HK-2 (cell line): Measurements from ENCODE around the gene RBKS.

Source experiments
- DNase-seq: peaks from one replicate; pipeline ENCODE4 v3.0.0-alpha.2; 2018; ENCODE audit not compliant: unreplicated experiment

Gene RBKS

DNA sequence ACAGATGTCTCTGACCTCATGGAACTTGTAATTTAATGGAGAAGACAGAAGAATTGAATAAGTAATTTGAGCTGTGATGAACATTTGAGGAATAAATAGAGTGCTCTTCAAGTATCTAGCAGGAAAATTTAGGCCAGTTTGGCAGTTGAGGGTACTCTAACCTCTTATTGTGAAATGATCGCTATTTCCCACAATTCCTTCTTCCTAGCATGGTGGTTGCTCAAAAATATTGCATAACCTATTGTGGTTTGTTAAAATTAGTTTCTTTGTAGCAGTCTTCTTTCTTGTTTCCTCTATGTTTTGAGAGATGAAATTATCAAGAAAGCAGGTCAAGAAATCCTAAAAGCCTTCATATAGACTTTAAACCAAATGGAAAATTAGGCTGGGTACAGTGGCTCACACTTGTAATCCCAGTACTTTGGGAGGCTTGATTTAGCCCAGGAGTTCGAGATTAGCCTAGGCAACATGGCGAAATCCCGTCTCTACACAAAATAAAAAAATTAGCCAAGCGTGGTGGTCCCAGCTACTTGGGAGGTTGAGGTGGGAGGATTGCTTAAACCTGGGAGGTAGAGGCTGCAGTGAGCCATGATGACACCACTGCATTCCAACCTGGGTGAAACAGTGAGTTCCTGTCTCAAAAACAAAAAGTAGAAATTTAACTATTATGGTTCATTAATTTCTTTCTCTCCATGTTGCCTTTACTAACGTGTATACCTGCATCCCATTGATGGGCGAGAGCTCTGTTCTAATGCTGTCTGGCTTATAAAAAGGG, 58.7 kb downstream of the RBKS start:
- DNase-seq = peak; percentile 62

DNA sequence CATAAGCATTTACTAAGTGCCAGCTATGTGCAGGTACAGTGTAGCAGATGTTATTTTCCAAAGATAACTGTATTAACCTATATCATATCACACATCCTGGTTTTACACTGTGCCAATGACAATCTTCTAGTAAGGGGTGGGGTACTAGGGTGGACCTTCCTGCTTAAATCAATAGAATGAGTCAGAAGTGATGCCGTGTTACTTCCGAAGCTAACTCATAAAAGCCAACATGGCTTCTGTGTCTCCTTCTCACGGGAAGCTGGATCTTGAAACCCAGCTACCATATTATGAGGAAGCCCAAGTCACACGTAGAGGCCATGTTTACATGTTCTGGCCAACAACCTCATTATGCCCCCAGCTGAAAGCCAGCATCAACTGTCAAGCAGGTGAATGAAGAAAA, 59.5 kb downstream of the RBKS start:
- DNase-seq = no peak

DNA sequence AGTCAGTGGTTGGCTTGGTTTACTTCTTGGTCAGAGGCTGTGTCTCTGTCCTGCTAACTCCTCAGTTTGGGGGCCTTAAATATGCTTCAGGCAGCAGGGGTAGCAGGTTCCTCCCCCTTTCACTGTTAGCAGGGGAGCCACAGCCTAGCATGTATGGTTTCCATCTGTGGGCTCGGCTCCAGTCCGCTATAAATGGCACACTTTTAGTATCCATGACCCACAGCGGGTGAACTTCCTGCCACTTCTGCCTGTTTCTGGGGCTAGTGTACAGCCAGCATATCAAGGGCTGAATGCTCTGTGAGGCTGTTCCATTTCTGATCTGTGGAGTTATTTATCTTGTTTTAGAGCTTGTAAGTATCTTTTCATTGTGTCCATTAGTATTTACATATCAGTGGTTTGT, 60.4 kb downstream of the RBKS start:
- no peak for DNase-seq

DNA sequence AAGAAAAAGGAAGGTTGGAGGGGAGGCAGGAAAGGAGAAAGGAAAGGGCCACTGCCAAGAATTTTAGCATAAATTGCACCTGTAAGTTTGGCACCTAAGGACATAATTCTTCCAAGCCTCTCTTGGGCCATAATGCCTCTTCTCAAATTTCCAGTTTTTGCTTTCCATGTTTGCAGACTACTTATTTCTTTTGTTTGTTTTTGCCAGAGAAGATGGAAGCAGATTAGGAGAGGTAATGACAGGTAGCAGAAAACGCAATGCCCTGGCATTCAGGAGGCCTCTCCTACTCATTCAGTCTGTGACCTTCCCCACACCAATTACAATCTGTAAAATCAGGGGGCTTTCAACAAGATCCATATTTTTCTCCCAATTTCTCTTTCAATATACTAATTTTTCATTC, 61.9 kb downstream of the RBKS start:
- DNase-seq = no peak

DNA sequence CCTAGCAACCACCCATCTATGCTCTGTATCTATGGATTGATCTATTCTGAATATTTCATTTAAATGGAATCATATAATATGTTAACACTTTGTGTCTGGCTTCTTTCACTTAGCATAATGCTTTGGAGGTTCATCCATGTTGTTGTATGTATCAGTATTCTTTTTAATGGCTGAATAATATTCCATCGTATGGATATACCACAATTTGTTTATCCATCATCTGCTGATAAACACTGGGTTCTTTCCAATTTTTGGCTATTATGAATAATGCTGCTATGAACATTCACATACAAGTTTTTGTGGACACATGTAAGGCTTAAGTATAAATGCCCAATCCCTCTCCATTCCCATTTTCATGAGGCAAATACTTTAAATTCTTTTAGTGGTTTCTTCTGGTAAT, 65.8 kb downstream of the RBKS start:
- DNase-seq = no peak

DNA sequence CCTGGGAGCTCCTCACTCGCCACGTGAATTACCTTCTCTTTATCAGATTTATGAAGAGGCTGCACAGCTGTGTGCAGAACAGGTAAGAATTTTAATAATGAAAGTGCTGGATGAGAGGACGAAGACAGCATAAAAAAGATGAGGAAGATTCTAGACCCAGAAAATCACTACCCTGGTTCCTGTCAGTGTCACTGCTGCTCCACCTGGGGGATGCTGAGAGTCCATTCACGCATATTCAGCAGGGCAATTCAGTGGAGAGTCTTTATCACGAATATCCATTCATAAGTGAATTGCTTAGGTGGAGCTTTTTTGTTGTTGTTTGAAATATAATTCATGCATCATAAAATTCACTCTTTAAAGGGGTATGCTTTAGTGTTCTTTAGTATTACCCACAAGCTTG, 66.6 kb downstream of the RBKS start:
- no peak for DNase-seq

DNA sequence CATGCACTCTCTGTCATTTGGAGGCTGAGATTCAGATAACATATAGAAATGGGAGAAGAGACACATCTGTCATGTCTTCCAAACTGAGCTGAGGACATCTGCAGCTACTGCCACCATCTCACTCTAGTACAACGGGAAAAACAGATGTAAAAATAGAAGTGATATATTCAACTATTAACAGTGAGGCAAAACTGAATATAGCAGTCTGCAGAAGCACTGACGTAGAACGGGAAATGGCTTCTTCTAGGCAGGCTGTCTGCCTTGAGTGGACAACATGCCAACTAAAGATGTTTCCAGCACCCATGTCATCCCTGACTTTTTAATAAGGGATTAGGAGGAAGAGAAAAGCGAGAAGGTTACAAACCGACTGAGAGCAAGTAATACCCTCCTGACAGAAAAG, 67.1 kb downstream of the RBKS start:
- DNase-seq = no peak

DNA sequence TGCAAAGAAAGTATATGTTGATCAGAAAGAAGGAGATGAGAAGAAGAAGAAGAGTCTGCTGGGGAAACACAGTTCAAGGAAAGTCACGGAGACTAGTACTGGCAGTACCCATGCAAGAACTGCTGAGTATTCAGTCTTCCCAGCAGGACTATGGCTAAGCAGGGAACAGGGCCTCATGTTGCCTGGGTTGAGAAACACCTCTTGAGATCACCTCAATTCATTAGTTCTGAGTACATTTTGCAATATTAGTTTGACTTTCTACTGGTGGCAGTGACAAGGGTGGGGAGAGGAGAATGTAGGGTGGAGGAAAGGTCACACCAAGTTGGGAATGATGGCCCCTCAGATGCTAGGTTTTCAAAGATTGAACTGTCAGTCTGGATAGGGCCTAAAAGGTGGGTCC, 68.1 kb downstream of the RBKS start:
- DNase-seq = no peak

DNA sequence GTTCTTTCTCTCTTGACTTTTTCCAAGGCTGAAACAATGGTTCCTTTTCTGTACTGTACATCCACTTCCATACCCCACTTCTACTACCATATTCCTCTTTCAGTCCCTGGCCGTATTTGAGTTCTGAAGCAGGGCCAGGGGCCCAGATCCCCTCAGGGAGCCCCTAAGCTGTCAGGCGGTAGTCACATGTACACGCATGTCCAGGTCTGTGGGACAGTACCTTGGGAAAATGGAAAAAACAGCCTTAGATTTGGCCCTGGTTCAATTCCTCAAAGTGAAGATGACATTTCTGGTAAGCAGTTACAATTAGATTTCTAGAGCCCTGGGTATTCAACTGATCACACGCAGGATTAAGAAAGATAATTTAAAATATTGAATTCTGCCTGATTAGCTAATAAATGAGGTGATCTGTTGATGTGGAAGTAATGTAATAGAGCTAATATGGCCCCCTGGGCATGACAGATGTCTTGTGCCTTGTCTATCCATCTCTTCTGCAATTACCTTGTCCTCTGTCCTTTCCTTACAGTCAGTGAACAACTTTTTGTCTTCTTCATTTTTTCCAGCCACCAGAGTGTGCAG, 74.2 kb downstream of the RBKS start:
- no peak for DNase-seq

DNA sequence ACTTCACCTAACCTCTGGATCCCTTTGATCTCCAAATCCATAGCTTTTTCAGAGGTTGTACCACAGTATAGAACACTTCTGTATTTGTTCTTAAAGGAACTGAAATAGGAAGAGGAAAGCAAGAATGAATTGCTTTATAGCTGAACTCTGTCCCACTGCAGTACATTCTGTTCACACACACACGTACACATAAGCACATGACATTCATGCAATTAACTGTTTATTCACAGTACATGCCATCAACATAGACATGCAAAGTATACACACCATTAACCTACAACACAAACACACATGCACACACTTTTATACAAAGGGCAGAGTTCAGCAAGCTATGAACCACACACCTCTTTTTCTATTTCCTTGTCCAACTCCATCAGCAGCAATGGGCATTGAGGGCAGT, 75.4 kb downstream of the RBKS start:
- no peak for DNase-seq

DNA sequence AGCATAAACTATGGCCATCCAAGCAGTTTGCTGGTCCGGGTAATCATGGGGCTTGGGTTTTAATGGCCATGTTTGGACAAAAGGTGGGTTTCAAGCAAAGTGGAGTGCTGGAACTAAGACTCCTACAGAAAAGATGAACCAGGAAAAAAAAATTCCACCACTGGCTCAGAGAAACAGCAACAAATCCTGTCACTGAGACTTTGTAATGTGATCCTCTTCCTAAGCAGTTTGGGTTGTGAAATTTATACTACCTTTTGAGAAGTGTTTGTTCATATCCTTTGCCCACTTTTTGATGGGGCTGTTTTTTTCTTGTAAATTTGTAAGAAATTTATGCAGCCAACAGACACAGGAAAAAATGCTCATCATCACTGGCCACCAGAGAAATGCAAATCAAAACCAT, 78.4 kb downstream of the RBKS start:
- DNase-seq = no peak

DNA sequence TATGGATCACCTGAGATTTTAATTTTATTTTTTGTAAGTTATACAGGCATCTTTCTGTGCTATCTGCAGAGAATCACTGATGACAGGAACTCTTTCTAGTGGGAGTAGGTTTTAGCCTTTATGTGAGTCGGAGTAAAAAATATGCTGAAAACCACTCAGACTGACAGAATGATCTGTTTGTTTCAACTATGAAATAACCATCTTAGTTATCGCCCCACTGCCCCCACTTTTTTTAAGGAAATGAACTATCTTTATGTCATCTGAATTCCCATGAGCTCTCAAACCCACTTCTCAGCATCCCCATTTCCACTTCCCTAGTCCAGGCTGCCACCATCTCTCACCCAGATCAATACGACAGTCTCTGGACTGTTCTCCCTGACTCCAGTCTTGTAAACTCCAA, 79.7 kb downstream of the RBKS start:
- DNase-seq = no peak

DNA sequence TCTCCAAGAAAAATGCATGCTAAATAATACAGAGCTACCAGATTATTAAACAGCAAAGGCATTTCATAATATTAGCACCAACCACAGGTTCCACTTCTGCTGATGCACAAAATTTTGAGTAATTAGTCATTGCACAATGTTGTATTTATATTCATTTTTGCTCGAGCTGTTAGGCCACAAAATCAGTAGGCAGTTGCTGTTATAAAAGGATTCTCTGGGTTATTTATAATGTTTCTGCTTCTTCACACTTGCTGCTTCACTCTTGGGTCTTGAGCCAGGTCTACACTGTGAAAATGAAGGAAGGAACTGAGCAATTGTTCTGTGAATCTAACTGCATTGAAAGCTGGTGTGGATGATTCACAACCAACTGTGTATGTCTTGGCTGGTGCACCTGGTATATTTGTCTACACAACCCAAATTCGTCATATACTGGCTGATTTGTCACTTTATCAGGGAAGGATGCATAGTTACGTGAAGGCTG, 80.4 kb downstream of the RBKS start:
- no peak for DNase-seq

DNA sequence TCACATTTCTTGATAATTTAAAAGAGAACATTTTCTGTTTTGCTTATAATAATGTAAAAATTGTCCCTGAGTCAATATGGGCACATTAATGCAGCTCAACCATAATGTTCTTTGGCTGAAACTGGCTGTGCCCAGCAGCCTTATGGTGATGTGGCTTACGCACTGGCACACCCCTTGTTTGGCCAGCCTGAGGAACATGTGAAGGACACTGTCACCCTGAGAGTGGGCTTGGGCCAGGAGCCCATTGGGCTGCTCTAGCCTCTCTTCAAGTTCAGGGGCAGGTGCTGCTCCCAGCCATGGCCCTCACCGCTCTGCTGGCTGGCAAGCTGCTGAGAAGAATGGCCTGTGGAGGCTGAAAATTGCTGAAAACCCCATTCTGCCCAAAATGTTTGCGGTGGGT, 81.2 kb downstream of the RBKS start:
- DNase-seq = no peak

DNA sequence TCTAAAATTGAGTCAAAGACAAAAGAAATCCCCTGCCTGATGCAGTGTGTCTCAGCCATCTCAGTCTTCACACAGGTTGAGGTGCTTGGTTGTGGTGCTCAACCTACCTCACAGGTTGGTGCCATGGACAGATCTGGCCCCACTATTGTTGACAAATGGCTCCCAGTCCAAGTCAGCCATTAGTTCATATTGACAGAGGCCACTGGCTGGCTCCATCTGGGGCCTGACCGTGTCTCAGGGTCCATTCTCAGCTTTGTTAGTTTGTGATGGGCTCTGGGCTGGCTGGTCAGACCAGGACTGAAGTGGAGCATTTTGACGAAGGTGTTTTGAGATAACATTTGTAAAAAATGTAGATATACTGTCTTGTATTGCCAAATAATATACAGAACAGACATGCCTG, 81.8 kb downstream of the RBKS start:
- DNase-seq = no peak

DNA sequence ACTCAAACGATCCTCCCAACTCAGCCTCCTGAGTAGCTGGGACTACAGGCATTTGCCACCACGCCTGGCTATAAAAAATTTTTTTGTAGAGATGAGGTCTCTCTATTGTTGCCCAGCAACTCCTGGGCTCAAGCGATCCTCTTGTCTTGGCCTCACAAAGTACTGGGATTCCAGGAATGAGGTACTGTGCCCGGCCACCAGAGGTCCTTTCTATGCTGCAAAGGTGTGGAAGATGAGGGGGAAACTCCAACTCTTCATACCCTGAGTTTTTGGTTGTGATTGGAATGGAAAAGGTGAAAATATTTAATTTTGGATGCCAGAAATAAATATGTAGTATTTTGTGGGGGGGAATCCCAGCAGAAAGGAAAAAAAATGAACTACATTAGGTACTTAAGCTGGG, 82.7 kb downstream of the RBKS start:
- peak; percentile 31 for DNase-seq

DNA sequence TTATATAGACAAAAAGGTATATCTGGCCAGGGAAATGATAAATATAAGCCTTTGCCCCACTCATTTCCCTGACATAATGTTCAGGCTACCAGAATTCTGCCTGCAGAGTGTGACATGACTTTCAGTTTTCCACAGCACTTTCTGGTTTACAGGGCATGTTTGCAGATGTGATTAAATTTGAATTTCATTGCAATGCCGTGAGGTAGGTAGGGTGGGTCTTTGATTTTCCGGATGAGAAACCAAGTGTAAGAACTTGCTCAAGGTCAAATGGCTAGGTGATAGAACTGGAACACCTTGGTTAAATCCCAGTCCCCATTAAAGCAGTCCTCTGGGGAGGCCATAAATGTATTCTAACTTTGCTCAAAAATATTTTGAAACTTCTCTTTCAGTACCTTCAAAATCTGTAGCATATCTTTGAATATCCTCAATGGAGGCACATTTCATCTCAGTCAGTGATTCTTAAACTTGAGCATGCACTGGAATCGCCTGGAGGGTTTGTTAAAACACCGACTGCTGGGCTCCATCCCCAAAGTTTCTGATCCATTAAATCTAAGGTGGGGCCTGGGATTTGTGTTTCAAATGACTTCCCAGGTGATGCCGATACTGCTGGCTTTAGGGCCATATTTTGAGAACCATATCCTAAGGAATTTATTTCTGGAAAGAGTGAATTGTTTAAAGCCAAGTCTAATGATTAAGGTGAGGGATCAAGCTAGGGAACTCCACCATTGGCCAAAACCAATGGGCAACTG, 83.7 kb downstream of the RBKS start:
- DNase-seq = no peak

DNA sequence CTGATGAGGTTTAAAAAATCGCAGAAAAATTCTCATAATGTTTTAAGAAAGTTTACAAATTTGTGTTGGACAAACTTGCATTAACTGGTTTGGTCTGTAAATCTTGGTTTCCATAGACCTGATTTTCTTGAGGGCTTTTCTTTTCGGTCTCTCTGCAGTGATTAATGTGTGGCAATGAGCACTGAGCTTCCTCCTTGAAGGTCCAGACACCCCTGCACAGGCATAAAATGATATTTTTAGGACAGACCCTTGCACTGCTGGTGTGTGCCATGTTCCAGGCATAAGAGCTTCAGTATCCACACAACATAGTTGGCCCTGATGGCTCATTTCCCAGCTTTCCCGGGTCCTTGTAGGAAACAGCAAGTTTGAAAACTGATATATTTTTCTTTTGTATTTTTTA, 85.0 kb downstream of the RBKS start:
- DNase-seq = no peak

DNA sequence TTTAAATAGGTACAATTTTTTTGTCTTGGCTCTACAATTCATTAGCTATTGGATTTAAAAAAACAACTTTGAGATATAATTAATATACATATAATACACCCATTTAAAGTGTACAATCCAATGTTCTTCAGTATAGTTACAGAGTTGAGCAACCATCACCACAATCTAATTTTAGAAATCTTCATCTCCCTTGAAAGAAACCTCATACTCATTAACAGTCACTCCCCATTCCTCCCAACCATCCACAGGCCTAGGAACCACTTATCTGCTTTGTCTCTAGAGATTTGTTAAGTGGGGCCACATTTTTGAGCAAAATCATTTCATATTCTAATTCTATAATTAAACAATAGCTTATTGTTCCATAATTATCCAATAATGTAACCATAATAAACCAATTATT, 86.0 kb downstream of the RBKS start:
- no peak for DNase-seq

DNA sequence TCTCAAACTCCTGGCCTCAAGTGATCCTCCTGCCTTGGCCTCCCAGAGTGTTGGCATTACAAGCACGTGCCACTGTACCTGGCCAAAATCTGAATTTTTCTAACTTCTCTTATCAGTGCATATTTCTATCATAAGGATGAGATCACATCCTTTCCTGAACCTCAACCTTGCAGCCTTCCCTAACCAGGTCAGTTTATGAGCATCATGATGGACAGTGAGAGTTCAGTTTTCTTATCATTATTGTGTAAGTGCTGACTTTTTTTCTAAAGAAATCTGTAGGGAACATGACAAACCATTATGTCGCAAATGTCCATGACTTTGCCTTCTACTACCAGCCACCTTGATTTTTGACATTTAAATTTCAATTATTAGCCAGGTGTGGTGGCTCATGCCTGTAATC, 87.1 kb downstream of the RBKS start:
- DNase-seq = no peak

DNA sequence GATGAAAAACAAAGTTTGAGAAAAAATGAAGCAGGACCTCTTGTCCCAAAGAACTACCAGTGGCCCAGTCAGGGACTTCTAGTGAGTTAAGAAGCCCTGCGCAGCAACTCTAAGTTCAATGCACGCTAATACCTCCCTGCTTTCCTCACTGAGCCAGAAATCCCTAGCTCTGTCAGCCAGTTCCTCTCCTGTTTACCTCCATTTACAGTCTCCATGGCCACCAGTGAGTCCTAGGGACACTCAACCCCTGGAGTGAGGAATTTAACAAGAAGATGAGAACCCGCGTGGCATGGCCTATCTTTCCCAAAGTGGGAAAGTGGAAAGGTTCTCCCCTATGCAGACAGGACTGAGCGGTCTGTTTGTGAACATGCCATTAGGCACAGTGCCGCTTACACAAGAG, 87.6 kb downstream of the RBKS start:
- DNase-seq = no peak

DNA sequence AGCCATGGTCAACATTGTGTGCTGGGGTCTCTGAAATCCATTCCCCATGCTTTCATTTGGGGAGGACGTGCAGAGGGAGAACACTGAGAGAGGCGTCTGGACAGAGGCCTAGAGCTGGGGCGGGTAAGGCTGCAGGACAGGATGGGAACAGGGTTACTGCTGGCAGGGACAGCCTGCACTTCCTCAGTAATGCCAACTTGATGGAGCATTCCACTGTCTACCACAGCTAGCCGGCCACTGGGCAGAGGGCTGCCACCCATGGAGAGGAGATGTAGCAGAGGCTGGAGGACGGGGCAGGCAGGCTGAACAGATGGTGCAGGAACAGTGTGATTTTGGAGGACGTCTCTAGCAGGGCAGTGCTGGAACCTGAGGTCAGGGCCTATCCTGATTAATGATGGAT, 89.3 kb downstream of the RBKS start:
- no peak for DNase-seq

DNA sequence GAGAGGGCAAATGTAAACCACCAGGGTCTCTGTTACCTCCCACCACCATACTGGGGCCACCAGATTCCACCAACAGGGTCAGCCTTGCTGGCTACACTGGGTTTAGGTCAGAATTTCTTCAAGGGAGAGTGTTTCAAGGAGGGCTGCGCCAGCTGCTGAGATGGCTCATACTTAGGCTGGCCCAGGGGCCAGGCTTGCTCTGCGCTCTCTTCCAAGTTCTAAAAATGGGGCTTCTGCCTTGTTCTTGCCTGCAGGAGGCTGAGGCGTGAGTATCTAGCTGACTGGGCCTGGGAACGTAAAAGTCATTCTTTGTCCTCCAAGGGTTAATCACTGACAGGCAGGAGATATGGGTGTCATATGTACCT, 90.6 kb downstream of the RBKS start:
- DNase-seq = peak; percentile 78
